ENCODE data around the gene SPTA1. TPM values are rescaled to one million over a fixed set of nuclear protein-coding genes. Genes with fewer than 3 reads are reported as not detected.
"Not testable (repeated sequence)": the region's sequence is repeated elsewhere in the genome, so short reads cannot be mapped to it uniquely, and the experiment has no call there.

The SPTA1 gene
- total RNA-seq, 1 experiment from 2014 or later: not detected

- no peak for TF ChIP-seq FOSL1 (IDR thresholded peaks at IDR 0.05; ENCODE audit: low read depth)
Measured at GRCh38 chr1:158689110-158689509, 2.6 kb upstream of the SPTA1 start (continued).

- POLR2A ChIA-PET; H3K9ac ChIP-seq (ENCODE audit: low read length); H3K27ac ChIP-seq (ENCODE audit: low read depth, low read length); H3K4me1 ChIP-seq (ENCODE audit: control insufficient read depth in 1 of 2, insufficient read depth in 2 of 2, low read length in 2 of 2); H3K27me3 ChIP-seq (ENCODE audit: insufficient read depth, low read length); H3K9me3 ChIP-seq (ENCODE audit: control insufficient read depth in 1 of 2, insufficient read depth in 1 of 2, low read depth in 1 of 2, low read length in 2 of 2); H3K4me3 ChIP-seq (replicated peaks in 1 of 2; ENCODE audit: low read depth in 1 of 2, low read length in 2 of 2); RAD21 ChIA-PET (ENCODE audit: low non-redundant PET in 1 of 2, low total read pairs in 2 of 2, uncharacterized antibody in 2 of 2, unreplicated experiment in 2 of 2); H2AFZ ChIP-seq (ENCODE audit: low read depth, low read length, poor library complexity, severe bottlenecking); ATAC-seq; H4K20me1 ChIP-seq (ENCODE audit: insufficient read depth); H3K36me3 ChIP-seq (ENCODE audit: control insufficient read depth in 1 of 2, insufficient read depth in 2 of 2, low read length in 2 of 2); H3K79me2 ChIP-seq (ENCODE audit: insufficient read depth, low read length); BruUV-seq (replicated peaks); DNase-seq (ENCODE audit: low read depth, low spot score); H3K9me2 ChIP-seq (ENCODE audit: insufficient read depth); CTCF ChIA-PET; intact Hi-C loops (cut with micrococcal nuclease); H3K4me2 ChIP-seq (ENCODE audit: low read length): not testable (repeated sequence)
Measured at GRCh38 chr1:158688343-158688742, 1.8 kb upstream of the SPTA1 start.

GRCh38 chr1:158687037-158687436, 522 bp upstream of the SPTA1 start:
- ChIA-PET CTCF (no interaction called here), POLR2A (no interaction called here), RAD21 (ENCODE audit: low non-redundant PET in 1 of 2, low total read pairs in 2 of 2, uncharacterized antibody in 2 of 2, unreplicated experiment in 2 of 2) (no interaction called here)
- H3K4me1 ChIP-seq (ENCODE audit: control insufficient read depth in 1 of 2, insufficient read depth in 2 of 2, low read length in 2 of 2): no peaks in the 10 kb centered on the region
- DNase-seq (ENCODE audit: low read depth, low spot score) (no peak), ATAC-seq (no peak)
- H2AFZ ChIP-seq (ENCODE audit: low read depth, low read length, poor library complexity, severe bottlenecking): no peak overlapping the region
- H3K79me2 ChIP-seq (ENCODE audit: insufficient read depth, low read length): no peaks in the 10 kb centered on the region
- no peak for TF ChIP-seq RAD21 (IDR thresholded peaks at IDR 0.05; ENCODE audit: low read depth)
- TF ChIP-seq SIN3A (IDR thresholded peaks at IDR 0.05; ENCODE audit: low read depth): no peak
- TF ChIP-seq JUND (IDR thresholded peaks at IDR 0.05): no peak
- no peak for TF ChIP-seq CTCF (IDR thresholded peaks at IDR 0.05 in 2 of 3, conservative IDR thresholded peaks at IDR 0.05 in 1 of 3; ENCODE audit: borderline replicate concordance in 1 of 3, insufficient read depth in 1 of 3, low read depth in 2 of 3, low read length in 2 of 3)
- H3K4me2 ChIP-seq (ENCODE audit: low read length): no peak overlapping the region
- H3K36me3 ChIP-seq (ENCODE audit: control insufficient read depth in 1 of 2, insufficient read depth in 2 of 2, low read length in 2 of 2): no peaks in the 10 kb centered on the region
- no peaks in the 10 kb centered on the region for H3K9me2 ChIP-seq (ENCODE audit: insufficient read depth)
- H3K9ac ChIP-seq (ENCODE audit: low read length): no peak overlapping the region
- H3K27ac ChIP-seq (ENCODE audit: low read depth, low read length): no peak overlapping the region
- H3K4me3 ChIP-seq (replicated peaks in 1 of 2; ENCODE audit: low read depth in 1 of 2, low read length in 2 of 2): no peak overlapping the region
- BruUV-seq (replicated peaks): no TSS peak
- intact Hi-C loops (cut with micrococcal nuclease): no loop called here
- no peaks in the 10 kb centered on the region for H3K27me3 ChIP-seq (ENCODE audit: insufficient read depth, low read length)
- no peaks in the 10 kb centered on the region for H4K20me1 ChIP-seq (ENCODE audit: insufficient read depth)
- H3K9me3 ChIP-seq (ENCODE audit: control insufficient read depth in 1 of 2, insufficient read depth in 1 of 2, low read depth in 1 of 2, low read length in 2 of 2): no peaks in the 10 kb centered on the region
